Skin epidermis (tissue), 12 donors: Measurements from ENCODE around the gene KCNJ6.
A peak's percentile ranks its signal among the peaks of the same experiment; 100 is the strongest.

Experiments
- H3K27ac ChIP-seq, 21 experiments: fragments of 200-600 bp; sonication (generic) in 11 of 21; one replicate each; pipeline ENCODE4 v1.5.0; 2020; ENCODE audit warnings: mild to moderate bottlenecking in 3 of 21, inconsistent platforms in 2 of 21, moderate library complexity in 2 of 21
- H3K4me3 ChIP-seq, 7 experiments: fragments of 200-600 bp; sonication (generic) in 2 of 7; one replicate each; pipeline ENCODE4 v1.5.0; 2020; ENCODE audit warnings: inconsistent platforms in 2 of 7, mild to moderate bottlenecking in 2 of 7, moderate library complexity in 1 of 7

Gene KCNJ6

DNA sequence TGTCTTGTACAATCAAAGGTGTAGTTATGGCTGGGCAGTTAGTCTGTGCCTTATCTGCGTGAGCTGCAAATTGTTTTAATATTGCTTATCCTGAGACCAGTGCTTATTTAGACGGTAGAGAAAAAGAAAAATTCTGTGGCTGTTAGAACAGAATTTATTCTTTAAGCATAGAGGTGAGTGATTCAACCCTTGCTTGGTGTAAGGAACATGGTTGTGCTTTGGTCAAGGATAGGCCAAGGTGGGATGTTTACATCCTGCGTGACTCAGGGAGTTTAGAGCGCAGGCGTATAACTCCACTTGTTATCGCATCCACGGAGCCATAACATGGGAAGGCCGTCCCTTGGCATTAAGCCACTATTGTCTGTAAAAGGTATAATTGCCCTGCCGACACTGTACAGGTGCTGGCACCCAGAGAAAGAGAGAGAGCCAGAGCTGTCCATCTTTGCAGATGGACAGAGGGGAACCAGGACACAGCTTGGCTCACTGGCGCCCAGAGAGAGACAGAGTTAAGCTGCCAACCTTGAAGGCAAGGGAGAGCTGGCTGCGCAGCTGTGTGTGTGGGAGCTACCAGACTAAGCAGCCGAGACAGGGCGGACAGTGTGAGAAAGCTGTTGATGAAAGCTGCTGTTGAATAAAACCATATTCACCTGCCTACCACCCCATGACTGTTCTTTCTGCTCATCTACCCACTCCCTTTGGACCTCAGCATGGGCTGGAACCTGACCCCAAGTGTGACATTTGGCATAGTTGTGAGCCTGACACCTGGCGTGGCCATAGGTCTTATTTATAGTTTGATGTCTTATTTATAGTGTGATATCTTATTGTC, 349.3 kb downstream of the KCNJ6 start:
- Histone ChIP-seq H3K27ac (no peak overlapping the region), H3K4me3 (no peak overlapping the region)

DNA sequence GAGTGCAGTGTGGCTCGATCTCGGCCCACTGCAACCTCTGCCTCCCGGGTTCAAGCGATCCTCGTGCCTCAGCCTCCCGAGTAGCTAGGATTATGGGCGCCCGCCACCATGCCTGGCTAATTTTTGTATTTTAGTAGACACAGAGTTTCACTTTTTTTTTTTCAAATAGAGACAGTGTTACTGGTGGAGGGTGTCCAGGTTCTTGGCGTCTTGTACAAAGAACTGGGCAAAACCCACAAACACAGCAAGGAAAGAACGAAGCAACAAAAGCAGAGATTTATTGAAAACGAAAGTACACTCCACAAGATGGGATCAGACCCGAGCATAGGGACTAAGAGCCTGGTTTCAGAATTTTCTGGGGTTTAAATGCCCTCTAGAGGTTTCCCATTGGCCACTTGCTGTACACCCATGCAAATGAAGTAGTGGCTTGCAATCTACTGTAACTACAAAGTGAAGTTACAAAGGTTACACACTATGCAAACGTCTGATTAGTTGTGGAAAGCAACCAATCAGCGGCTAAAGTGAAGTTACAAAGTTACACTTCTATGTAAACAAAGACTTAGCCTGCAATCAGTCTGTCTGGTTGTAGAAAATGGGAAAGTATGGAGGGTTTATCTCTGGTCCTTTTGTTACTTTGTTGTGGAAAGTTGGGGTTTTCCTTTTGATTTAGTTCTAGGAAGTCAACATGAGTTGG, 350.6 kb downstream of the KCNJ6 start:
- no peak overlapping the region for H3K4me3 ChIP-seq
- peak overlapping the region in 3 of 21 experiments; percentile 17 to 90 (median 71) for H3K27ac ChIP-seq

DNA sequence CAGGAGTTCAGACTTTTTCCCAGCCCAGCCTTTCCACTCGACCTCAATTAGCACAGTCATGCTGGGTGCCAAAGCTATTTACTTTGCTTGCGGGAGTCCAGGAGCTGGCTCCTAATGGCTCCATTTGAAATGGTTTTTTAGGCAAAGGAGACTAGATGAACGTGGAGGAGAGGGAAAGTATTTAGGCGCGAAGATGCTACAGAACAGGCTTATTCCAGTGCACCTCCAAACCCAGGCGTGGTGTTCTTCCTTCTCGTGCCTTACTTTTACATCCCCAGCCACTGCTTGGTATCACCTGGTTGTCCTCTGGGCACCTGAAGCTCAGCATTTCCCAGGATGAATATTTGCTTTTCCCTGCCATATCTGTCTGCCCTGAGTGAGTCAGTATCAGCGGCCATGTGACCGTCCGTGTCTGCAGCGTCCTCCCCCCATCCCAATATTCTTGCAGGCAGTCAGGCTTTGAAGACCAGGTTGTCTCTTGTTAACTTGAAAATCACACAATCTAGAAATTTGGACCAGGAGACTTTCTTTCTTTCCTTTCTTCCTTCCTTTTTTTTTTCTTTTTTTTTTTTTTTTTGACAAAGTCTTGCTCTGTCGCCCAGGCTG, 351.2 kb downstream of the KCNJ6 start:
- Histone ChIP-seq H3K27ac (peak overlapping the region in 20 of 21 experiments; percentile 63 to 97 (median 90)), H3K4me3 (peak overlapping the region in 4 of 7 experiments; percentile 50 to 72 (median 62))

DNA sequence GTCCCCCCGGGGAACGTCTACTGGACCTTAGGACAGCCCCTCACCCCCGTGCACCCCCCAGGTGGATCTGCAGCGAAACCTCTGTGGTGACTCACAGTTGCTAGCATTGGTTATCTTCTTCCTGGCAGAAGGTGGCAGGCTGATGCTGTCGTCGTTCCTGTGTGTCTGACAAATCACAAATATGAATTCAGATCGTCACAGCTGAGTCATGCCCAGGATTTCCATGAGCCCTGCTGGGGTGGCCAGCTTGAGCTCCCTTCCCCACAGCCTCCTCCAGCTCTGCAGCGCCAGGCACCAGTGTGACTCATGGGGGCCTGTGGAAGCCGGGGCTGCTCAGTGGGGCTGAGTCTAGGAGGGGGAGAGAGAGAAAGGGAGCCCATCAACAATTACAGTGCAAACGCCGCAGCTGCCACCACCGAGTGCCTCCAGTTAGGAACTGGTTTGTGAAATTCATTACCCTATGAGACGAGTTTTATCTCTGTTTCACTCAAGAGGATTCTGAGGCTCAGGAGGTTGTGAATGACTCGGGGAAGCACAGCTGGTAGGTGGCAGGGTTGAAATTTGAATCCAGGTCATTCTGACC, 351.8 kb downstream of the KCNJ6 start:
- peak overlapping the region; percentile 70 to 97 (median 90) for H3K27ac ChIP-seq
- peak overlapping the region; percentile 48 to 79 (median 57) for H3K4me3 ChIP-seq

DNA sequence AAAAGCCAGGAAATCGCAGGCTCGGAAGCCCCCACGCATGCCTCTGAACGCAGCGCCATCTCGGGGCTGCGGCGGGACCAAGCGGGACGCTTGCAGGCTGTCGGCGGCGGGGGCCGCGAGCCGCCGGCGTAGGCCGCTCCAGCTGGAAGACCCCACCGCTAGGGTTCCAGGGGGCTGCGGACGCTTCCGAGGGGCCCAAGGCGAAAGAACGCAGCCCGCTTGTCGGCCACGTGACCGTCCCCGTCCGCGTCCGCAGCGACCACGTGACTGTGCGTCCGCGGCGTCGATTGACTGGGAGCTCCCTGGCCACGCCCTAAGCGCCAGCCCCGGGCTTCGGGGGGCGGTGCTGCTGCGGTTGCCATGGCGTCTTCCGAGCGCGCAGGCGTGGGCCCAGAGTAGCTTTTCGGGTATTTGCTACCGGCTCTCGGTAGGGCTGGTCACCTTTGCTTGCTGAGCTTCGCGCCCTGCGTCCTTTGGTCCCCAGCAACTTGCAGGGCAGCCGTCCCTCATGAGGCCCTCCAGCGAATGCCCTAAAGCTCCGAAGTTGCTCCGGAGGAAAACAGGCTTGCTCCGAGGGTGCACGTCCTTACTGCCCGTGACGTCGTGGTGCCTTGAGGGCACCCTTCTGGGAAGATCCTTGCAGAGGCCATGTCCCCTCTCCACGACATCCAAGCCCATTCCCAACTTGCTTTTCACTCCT, 352.5 kb downstream of the KCNJ6 start:
- Histone ChIP-seq H3K27ac (peak overlapping the region; percentile 70 to 97 (median 90)), H3K4me3 (peak overlapping the region; percentile 48 to 79 (median 57))

DNA sequence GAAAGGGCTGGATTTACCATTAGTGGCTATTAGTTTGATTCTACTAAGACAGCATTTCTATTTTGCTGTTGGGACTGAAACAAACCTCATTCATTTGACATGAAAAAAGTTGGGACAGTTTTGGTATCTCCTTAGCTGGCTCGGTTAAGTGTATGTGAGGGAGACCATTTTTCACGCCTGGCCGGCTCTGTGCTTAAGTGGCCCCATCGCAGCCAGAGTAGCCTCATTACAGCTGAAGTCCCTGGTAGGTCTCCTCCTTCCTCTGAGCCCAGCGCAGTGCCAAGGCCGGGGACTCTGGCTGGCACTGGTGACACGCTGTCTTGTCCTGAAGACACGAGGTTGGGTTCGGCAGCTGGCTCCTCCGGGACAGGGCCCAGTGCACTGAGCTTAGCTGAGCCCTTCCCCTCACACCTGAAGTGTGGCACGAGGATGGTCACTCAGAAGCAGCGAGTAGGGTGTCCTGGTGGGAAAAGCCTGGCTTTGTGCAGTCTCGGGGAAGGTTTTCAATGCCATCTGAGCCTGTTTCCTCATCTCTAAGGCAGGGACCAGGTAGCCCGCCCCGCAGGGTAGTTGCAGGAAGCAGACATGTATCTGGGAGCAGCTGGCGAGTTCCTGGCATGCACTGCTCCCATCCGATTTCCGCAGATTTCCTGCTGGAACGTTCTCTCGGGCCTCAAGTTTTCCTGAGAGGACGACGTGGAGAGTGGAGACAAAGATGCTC, 353.2 kb downstream of the KCNJ6 start:
- peak overlapping the region; percentile 48 to 79 (median 57) for H3K4me3 ChIP-seq

DNA sequence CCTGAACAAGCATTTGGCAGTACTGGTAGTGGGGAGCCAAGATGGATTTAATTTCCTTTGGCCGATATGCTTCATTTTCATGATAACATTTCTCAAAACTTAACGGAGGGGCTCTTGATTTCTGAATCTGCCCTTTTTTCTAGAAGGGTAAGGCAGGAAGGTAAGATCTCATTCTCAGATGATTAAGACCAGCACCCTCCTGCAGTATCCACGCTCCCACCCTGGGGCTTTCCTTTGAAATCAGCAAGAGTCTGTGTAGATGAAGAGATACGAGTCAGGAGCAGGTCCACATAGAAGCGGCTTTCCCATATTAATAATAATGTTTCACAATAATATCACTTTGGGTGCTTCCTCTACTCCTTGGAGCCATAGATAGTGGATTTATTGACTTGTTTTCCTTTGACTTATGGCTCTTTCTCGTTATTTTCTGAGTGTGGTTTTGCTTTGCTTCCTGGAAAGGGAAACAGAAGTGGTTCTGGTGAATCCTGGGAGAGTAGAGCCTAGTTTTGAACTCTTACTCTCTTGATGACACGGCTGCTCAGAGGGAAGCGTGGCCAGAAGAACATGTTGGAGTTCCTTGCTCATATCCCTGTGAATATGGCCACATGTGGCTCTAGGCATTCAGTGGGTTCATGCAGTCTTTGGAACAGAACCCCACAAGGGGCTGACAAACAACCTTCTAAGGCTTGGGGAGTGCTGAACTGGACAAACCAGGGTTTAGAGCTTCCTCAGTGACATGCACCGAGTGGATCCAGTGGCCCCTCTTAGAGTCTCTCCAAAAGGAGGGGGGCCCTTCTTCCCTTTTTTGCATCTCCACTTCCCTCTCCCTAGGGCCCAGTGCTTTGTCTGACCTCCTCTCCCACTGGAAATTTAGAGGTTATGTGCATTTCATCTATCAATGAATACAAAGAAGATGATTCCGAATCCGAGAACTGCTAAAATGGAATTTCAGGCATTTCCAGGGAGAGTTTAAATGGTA, 354.0 kb downstream of the KCNJ6 start:
- Histone ChIP-seq H3K27ac (no peak overlapping the region), H3K4me3 (no peak overlapping the region)

More for the DNA sequence above, 353.2 kb downstream of the KCNJ6 start:
- H3K27ac ChIP-seq, result peak overlapping the region in 20 of 21 experiments; percentile 78 to 97 (median 90)

DNA sequence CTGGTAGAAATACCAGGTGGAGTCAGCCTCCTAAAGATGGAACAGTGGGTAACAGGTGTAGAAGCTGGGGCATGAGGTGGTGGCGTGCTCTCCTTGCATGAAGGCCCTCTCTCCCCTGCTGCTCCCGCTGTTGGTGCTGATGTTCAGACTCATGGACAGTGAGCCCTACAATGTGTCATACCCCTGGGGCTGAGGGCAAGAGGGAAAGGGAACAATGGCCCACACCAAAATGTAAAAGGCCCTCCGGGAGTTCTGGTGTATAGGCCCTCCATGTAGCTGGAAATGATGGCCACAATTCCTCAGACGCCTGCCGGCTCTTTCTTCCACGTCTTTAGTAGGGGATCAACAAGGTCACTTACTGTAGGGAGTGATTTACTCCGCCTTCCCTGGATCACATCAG, 354.8 kb downstream of the KCNJ6 start:
- H3K4me3 ChIP-seq, result no peak overlapping the region
- H3K27ac ChIP-seq, result no peak overlapping the region

DNA sequence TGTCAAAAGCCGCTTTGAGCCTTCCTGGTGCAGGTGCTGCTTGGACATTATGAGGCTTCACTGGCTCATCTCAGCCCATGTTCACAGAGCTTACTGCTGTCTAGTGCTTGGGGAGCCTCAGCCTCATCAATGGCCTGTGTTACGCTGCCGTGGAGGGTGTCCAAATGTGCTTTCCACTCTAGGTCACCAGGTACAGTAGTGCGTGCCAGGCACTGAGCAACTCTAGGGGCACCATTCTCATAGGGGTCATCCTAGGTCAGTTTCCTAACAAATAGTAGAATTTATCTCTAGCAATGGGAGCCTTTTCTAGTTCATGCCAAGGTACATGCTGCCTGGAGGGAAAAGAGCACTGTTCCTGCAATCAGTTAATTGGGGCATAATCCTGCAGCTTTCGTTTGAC, 355.9 kb downstream of the KCNJ6 start:
- H3K27ac ChIP-seq, result no peak overlapping the region
- no peak overlapping the region for H3K4me3 ChIP-seq

DNA sequence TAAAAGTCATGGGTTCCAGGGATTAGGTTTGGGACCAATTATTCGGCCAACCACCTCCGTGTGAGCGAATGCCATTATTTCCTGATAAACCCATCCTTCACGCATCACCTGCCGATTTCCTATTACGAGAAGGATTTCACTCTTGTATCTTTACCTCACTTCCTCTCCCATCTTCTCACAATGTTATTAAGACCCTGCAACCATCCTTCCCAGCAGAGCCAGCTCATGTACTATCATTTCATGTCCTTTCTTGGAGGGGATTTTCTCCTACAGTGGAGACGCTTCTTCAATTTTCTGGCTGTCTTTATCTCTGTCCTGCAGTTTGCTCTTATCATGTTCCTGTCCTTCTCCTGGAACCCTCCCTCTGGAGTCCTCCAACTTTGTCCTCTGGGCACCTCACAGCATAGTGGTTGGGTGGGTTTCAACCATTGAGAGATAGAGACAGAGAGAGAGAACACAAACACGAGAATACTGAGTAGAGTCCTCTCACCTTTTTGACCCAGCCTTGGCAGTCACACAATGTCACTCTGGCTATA, 357.5 kb downstream of the KCNJ6 start:
- Histone ChIP-seq H3K4me3 (no peak overlapping the region), H3K27ac (no peak overlapping the region)
